Esophagus (tissue), 2 donors: ENCODE results near the gene MPPED2. TPM values are rescaled to one million over a fixed set of nuclear protein-coding genes. Genes with fewer than 3 reads are reported as not detected.

ENCODE experiments used
- H3K27ac ChIP-seq, 2 donors: one replicate each; pipeline ENCODE4 v1.5.1; 2013; ENCODE audit warnings: low read depth in 2 of 2, mild to moderate bottlenecking in 2 of 2, inconsistent platforms in 1 of 2, low read length in 1 of 2, moderate library complexity in 1 of 2
- H3K27me3 ChIP-seq, 2 donors: one replicate each; pipeline ENCODE4 v1.6.1; 2013; ENCODE audit warnings: low read length in 2 of 2, control low read depth in 1 of 2, mild to moderate bottlenecking in 1 of 2; ENCODE audit not compliant: insufficient read depth in 2 of 2, control insufficient read depth in 1 of 2
- H3K36me3 ChIP-seq, 2 donors: one replicate each; pipeline ENCODE4 v1.6.1; 2013; ENCODE audit warnings: low read length in 1 of 2; ENCODE audit not compliant: control insufficient read depth in 2 of 2, insufficient read depth in 2 of 2
- H3K4me1 ChIP-seq, 2 donors: one replicate each; pipeline ENCODE4 v1.6.1; 2013; ENCODE audit warnings: low read length in 1 of 2; ENCODE audit not compliant: control insufficient read depth in 2 of 2, insufficient read depth in 2 of 2
- H3K4me3 ChIP-seq, 2 donors: one replicate each; pipeline ENCODE4 v1.5.1; 2013; ENCODE audit warnings: low read length in 2 of 2, mild to moderate bottlenecking in 2 of 2, low read depth in 1 of 2, moderate library complexity in 1 of 2
- H3K9me3 ChIP-seq, 2 donors: one replicate each; pipeline ENCODE4 v1.6.1; 2013; ENCODE audit warnings: mild to moderate bottlenecking in 2 of 2, low read depth in 1 of 2, low read length in 1 of 2, moderate library complexity in 1 of 2; ENCODE audit not compliant: control insufficient read depth in 2 of 2, insufficient read depth in 1 of 2
- WGBS, 2 donors: extraction: QIAGEN DNeasy Blood & Tissue Kit; methylation state at CpG; one replicate each; pipeline ENCODE4 v1.1.7; 2013; 5-methylcytosine and 5-hydroxymethylcytosine counted together
- polyA plus RNA-seq, 2 donors: library from polyadenylated mRNA; stranded (reverse); fragments of 200-250 nt; gene quantifications; one replicate each; pipeline ENCODE4 v1.2.3, GENCODE V29; 2013
- donor health status: healthy with polysubstance abuse.
- donor health status: Bipolar disorder and iron deficiency.

The MPPED2 gene
- polyA plus RNA-seq, 2 donors, result 0.58 to 1.4 TPM

DNA sequence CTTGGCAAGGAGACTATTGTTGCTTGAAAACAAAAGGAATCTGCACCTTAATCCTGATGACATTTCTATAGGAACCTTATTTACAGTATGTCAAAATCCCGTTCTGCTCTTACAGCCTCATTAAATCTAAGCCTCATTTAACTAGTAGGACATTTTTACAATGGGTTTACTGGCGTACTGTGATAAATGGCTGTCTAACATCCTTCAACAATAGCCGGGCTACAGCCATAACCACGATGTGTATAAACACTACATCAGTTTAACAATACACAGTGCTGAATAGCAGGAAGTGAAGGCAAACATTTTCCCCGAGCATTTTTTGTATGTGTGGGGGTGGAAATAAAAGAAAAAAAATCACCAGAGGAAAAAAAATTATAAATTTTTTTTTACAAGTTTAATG, 132.0 kb downstream of the MPPED2 start:
- Histone ChIP-seq H3K4me3 (no peak overlapping the region), H3K27ac (no peak overlapping the region), H3K27me3 (no peaks in the 10 kb centered on the region), H3K36me3 (no peaks in the 10 kb centered on the region), H3K4me1 (peaks cover 0 to 2% of the 10 kb centered on the region in 2 donors), H3K9me3 (no peaks in the 10 kb centered on the region)
- 36 to 39% methylated on average over 5 of the region's 5 CpGs for WGBS, 2 donors

DNA sequence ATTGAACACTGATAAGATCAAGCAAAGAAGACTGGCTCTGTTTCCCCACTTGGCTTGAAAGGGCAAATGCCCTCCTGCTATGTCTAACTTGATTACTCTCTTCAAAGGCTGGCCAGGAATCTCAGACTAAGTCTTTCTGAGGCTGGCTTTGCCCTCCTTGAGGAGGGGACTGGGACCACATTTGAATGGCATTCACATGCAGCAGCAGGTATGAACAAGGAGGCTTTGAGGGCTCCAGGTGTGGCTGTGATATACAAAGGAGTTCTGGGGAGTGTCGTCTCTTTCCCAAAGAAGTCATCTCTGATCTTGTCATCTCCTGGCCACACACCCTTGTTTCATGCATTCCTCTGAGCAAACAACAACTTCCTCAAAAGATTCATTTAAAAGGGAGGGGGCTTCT, 132.4 kb downstream of the MPPED2 start:
- H3K9me3 ChIP-seq, result no peaks in the 10 kb centered on the region
- WGBS, 2 donors, result 45 to 60% methylated on average over 1 of the region's 1 CpG
- no peak overlapping the region for H3K27ac ChIP-seq
- H3K4me1 ChIP-seq, result peaks cover 0 to 2% of the 10 kb centered on the region in 2 donors
- H3K27me3 ChIP-seq, result no peaks in the 10 kb centered on the region
- no peak overlapping the region for H3K4me3 ChIP-seq
- no peaks in the 10 kb centered on the region for H3K36me3 ChIP-seq

DNA sequence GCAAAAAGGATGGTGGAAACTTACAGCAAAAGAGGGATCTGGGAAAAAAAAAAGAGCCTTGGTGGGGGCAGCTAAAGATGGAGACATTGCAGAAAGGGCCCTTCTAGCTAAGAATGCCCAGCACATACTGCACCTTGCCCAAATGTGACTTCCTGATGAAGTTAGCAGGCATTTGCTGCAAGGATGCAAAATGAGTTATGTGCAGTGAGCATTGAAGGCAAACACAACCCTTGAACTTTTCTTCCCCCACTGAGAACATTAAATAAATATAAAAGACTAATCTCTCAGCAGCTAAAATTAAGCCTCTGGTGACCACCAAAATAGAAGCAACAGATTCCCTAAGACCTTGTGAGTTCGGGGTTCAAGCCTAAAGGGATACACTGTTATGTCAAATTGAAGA, 133.3 kb downstream of the MPPED2 start:
- H3K27me3 ChIP-seq, result no peaks in the 10 kb centered on the region
- 69 to 81% methylated on average over 1 of the region's 1 CpG for WGBS, 2 donors
- peaks cover 0 to 2% of the 10 kb centered on the region in 2 donors for H3K4me1 ChIP-seq
- H3K9me3 ChIP-seq, result no peaks in the 10 kb centered on the region
- H3K36me3 ChIP-seq, result no peaks in the 10 kb centered on the region
- H3K27ac ChIP-seq, result no peak overlapping the region
- no peak overlapping the region for H3K4me3 ChIP-seq

DNA sequence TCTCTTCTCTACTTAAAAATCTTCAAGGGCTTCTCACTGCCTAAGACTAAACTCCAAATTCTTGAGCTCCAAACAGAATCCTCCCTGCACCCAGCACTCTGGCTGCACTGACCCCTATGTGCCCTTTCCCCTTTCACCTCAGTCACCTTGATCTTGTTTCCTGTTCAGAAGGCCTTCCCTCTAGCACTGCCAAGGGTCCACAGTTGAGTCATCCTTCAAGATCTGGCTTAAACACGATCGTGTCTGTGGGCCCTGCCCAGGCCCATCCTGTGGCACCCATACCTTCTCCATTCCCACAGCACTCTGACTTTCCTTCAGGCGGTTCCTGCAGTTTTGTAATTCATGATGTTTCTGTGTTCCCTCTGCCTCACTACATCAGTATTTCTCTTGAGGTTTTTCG, 134.0 kb downstream of the MPPED2 start:
- Histone ChIP-seq H3K4me3 (no peak overlapping the region), H3K27ac (no peak overlapping the region), H3K4me1 (peaks cover 0 to 2% of the 10 kb centered on the region in 2 donors), H3K9me3 (no peaks in the 10 kb centered on the region), H3K27me3 (no peaks in the 10 kb centered on the region), H3K36me3 (no peaks in the 10 kb centered on the region)
- 47 to 50% methylated on average over 4 of the region's 4 CpGs for WGBS, 2 donors

DNA sequence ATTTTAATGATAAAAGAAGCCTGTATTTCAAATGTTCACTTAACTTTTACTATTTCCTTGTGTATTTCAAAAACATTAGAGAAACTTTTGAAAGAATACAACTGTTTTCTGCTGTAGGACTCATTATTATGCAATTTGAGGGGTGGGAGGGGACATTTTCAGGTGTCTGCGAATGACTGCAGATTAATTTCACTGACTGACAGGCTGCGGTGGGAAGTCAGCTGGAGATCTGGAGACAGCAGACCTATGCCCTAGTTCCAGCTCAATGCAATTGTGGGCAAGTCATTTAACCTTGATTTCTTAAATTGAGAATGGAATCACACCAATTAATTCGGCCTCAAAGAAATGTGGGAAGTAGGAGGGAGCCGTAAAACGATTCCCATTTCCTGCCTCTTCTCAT, 134.5 kb downstream of the MPPED2 start:
- H3K27me3 ChIP-seq, result no peaks in the 10 kb centered on the region
- no peaks in the 10 kb centered on the region for H3K9me3 ChIP-seq
- no peaks in the 10 kb centered on the region for H3K36me3 ChIP-seq
- H3K4me1 ChIP-seq, result peaks cover 0 to 2% of the 10 kb centered on the region in 2 donors
- 67 to 82% methylated on average over 5 of the region's 5 CpGs for WGBS, 2 donors
- H3K27ac ChIP-seq, result no peak overlapping the region
- H3K4me3 ChIP-seq, result no peak overlapping the region

DNA sequence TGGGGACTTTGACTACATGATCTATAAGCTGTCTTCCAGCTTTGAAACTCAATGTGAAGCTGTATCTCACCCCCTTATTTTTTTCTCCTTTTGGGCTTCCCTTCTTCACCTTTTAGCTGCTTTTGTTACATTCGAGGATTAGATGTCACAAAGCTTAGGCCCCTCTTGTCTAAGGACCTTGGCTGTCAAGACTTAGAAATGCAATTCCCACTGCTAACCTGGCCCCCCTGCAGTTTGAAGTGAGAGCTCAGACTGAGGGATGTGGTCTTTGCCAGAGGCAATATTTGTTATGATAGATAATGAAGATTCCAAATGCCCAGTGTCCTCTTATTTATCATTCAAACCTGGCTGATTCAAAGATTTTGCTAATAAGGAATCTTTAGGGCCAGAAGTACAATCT, 135.0 kb downstream of the MPPED2 start:
- no peaks in the 10 kb centered on the region for H3K27me3 ChIP-seq
- H3K27ac ChIP-seq, result no peak overlapping the region
- no peaks in the 10 kb centered on the region for H3K36me3 ChIP-seq
- WGBS, 2 donors, result 71 to 72% methylated on average over 1 of the region's 1 CpG
- no peaks in the 10 kb centered on the region for H3K9me3 ChIP-seq
- peaks cover 0 to 2% of the 10 kb centered on the region in 2 donors for H3K4me1 ChIP-seq
- no peak overlapping the region for H3K4me3 ChIP-seq

DNA sequence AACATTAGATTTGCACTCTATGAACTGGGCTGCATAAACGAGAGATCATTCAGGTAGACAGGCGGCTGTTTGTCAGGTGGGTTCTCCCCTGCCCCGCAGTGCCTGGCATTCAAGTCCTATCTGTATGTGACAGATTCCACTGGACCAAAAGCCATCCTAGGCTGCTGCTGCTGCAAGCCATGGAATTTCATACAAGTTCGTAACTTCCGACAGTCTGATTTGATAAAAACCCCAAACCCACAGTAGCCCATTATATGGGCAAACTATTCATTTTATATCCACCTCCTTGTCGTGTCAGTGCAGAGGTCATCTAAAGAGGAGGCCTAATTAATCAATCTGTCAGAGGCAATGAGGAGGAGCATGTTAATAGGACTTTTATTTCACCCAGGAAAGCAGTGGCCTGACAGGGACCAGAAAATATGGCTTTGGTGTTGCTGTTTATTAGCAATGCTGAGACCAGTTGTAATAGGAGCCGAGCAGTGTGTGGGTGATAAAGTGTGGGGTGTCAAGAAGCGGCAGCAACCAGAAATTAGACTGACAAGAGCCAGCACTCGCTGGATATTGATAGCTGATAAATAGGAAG, 139.0 kb downstream of the MPPED2 start:
- Histone ChIP-seq H3K36me3 (no peaks in the 10 kb centered on the region), H3K4me1 (no peaks in the 10 kb centered on the region), H3K4me3 (no peak overlapping the region), H3K27me3 (no peaks in the 10 kb centered on the region), H3K27ac (no peak overlapping the region), H3K9me3 (no peaks in the 10 kb centered on the region)
- 72 to 82% methylated on average over 9 of the region's 9 CpGs for WGBS, 2 donors

DNA sequence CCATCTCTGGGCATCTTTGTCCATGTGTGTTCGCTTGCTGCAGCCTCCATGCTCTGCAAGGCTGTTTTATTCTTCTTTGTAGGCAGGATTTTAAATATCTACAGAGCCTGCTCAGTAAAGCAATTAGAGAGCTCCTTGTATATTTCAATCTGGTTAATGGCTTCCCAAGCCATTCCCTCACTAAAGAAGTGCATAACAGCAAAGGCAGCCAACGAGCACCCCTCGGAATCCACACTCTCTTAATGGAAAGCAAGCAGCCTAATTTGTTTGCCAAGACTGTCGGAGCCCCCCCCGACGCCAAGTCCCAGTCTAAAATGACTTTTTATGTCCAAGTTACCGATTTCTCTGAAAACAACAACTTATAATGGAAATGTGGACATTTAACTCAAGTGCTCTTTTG, 139.6 kb downstream of the MPPED2 start:
- H3K4me1 ChIP-seq, result no peaks in the 10 kb centered on the region
- H3K4me3 ChIP-seq, result no peak overlapping the region
- 68 to 73% methylated on average over 7 of the region's 7 CpGs for WGBS, 2 donors
- no peaks in the 10 kb centered on the region for H3K36me3 ChIP-seq
- no peak overlapping the region for H3K27ac ChIP-seq
- no peaks in the 10 kb centered on the region for H3K27me3 ChIP-seq
- no peaks in the 10 kb centered on the region for H3K9me3 ChIP-seq

DNA sequence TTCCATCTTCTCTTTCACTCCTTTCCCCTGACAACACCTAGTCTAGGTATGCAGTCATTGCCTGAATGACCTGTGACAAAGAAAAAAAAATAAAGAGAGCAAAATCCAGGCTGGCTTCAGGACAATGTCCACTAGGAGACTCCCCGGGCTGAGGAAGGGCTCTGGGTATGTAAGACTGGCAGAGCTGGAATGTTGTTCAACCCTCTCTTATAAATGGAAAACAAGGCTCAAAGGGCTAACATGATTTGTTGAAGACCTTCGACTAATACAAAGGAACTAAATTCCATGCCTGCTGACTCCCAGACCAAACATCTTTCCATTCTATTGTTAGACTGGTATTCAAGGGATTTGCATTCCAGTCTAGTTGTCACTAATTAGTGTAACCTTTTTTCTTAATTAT, 141.1 kb downstream of the MPPED2 start:
- no peaks in the 10 kb centered on the region for H3K27me3 ChIP-seq
- no peaks in the 10 kb centered on the region for H3K36me3 ChIP-seq
- H3K9me3 ChIP-seq, result no peaks in the 10 kb centered on the region
- no peaks in the 10 kb centered on the region for H3K4me1 ChIP-seq
- H3K4me3 ChIP-seq, result no peak overlapping the region
- WGBS, 2 donors, result 43 to 48% methylated on average over 2 of the region's 2 CpGs
- H3K27ac ChIP-seq, result no peak overlapping the region

DNA sequence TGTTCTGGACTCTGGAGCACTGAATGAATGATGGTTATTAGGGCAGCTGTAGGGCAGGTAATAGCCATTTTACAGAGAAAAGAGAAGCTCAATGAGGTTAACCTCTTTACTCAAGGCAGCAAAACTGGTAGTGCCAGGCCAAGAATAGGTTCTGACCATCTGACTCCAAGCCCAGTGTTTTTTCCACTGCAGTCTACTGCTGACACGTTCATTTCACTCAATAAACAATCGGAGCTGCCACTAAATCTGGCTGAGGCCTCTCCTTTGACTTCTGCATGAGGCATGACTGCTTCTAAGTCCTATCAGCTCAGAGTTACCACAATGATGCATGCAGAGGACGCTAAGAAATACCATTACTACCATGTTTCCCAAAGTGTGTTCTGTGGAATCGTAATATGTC, 145.6 kb downstream of the MPPED2 start:
- H3K4me1 ChIP-seq, result no peaks in the 10 kb centered on the region
- H3K9me3 ChIP-seq, result no peaks in the 10 kb centered on the region
- no peaks in the 10 kb centered on the region for H3K36me3 ChIP-seq
- no peak overlapping the region for H3K27ac ChIP-seq
- WGBS, 2 donors, result 72 to 79% methylated on average over 4 of the region's 4 CpGs
- no peaks in the 10 kb centered on the region for H3K27me3 ChIP-seq
- no peak overlapping the region for H3K4me3 ChIP-seq
